GM19324 (cell line): ENCODE results near the gene PTRH1.

Source experiments
- ATAC-seq: cut with Tn5 transposase; IDR thresholded peaks from one replicate; pipeline ENCODE4 v1.9.1; 2021; ENCODE audit warnings: mild to moderate bottlenecking, moderate library complexity; ENCODE audit not compliant: unreplicated experiment, low FRiP score

The PTRH1 gene

DNA sequence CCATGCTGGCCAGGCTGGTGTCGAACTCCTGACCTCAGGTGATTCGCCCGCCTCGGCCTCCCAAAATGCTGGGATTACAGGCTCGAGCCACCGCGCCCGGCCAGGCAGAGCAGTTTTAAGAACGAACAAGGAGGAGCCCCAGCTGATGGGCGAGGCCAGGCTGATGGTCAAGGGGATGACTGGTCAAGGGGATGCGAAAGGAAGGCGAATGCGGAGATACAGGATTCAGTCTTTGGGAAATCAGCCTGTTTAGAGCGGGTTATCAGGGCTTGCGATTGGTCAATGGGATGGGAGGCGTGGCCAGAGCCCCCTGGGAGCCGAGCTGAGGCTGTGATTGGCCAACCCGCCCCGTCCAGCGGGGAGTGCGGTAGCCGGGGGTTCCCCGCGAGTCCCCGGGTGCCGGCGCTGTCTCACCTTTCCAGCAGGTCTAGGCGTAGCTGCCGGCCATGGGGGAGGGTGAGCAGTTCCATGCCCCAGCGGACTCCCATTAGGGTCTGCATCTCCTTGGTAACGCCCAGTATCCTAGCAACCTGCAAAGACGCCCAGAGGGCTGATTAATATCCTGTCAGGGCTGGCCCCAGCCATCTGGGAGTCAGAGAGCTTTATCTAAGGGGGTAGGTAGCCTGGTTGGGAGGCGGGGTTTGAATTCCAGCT is 27.1 kb upstream of the PTRH1 start:
- no peak for ATAC-seq

- ATAC-seq, result no peak
These were observed 26.5 kb upstream of the PTRH1 start for GRCh38 chr9:127741831-127742434.

- no peak for ATAC-seq
These were observed 24.3 kb upstream of the PTRH1 start for GRCh38 chr9:127739614-127740330.

DNA sequence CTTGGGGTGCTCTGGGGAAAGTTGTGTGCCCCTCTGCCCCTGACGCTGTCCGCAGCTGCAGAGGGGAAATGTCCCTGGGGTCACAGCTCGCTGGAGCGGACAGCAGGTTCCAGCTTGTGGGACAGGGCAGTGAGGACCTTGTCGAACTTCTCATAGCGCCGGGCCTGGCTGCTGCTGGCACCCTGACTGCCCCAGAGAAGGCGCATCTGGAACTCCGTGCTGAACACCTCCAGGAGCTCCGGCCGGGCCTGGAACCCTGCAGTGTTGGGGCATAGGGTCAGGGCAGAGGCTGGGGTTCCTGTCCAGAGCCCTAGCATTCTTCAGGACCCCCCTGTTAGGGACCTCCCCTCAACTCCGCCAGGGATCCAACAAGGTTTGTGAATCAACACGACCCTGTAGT is 23.2 kb upstream of the PTRH1 start:
- no peak for ATAC-seq

DNA sequence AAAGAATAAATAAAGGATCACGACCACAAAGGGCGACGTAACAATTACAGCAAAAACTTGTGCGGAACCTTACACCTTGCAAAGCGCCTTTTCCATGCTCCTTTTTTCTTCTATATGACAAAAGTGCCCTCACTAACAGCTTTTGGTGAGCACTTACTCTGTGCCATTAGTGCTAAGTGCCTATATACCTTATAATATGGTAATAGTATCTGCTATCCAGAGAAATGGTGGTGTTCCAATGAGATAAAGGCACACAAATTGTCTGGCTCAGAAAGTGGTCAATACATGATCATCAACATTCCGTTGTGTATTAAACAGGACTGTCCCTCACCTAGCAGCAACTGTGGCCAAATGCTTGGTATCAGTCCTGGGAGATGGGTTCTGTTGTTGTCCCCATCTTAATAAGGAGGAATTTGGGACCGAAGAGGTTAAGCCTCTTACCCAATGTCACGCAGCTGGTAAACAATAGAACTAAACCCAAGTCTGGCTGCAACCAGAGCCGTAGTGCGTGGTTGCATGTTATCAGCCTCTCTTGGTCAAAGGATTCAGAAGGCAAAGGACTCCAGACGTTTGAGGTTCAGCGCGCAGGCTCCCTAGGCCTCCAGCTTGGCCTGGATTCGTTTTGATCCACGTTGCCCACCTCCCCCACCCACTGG is 20.2 kb upstream of the PTRH1 start:
- ATAC-seq, result no peak

GRCh38 chr9:127734747-127735529 is 19.5 kb upstream of the PTRH1 start, which contains the start of gene TOR2A:
Gene TOR2A (minus strand): TSS chr9:127735294. CDS start chr9:127735270, 24 bp downstream.
- peak; percentile 89 for ATAC-seq

- ATAC-seq, result no peak
These were observed 18.8 kb upstream of the PTRH1 start for GRCh38 chr9:127734247-127734746.

- no peak for ATAC-seq
These were observed 18.2 kb upstream of the PTRH1 start for GRCh38 chr9:127733614-127734013.

GRCh38 chr9:127732444-127732843 is 17.0 kb upstream of the PTRH1 start:
- ATAC-seq, result no peak

GRCh38 chr9:127731938-127732337 is 16.5 kb upstream of the PTRH1 start:
- ATAC-seq, result no peak

DNA sequence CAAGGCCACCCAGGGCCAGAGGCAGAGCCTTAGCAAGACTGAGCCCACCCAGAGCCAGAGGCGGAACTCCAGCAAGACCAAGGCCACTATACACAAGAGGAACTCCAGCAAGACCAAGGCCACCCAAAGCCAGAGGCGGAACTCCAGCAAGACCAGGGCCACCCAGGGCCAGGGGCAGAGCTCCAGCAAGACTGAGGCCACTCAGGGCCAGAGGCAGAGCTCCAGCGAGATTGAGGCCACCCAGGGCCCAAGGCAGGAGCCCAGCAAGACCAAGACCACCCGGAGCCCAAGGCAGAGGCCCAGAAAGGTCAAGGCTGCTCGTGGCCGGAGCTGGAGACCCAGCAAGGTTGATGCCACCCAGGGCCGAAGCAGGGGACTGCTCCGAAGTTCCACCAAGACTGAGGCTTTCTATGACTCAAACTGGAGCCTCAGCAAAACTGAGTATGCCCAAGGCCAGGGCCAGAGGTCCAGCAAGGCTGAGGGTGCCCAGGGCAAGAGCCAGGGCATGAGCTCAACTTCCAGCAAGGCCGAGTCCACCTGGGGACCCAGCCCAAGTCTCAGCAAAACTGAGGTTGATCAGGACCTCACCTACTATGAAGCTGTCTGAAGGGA is 15.4 kb upstream of the PTRH1 start:
- no peak for ATAC-seq

GRCh38 chr9:127730262-127730661 is 14.8 kb upstream of the PTRH1 start:
- ATAC-seq, result no peak

GRCh38 chr9:127729522-127730256 is 14.2 kb upstream of the PTRH1 start:
- ATAC-seq, result no peak

DNA sequence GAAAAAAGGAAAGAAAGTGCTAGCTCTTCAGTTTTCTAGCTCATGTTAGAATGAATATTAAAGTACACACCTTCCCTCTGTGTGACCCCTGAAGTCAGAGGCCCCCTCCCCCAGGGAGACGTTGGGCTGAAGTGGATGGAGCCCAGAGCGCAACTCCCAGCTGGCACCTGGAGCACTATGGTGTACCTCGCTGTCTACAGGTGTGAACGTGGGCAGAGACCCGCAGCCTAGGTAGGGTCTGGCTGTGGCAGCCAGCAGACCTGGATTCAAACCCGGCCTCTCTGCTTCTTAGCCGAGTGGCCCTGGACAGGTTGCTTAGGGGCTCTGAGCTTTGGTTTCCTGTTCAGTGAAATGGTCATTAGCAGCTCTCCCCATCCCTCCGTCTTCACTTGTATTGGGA is 13.3 kb upstream of the PTRH1 start:
- no peak for ATAC-seq

DNA sequence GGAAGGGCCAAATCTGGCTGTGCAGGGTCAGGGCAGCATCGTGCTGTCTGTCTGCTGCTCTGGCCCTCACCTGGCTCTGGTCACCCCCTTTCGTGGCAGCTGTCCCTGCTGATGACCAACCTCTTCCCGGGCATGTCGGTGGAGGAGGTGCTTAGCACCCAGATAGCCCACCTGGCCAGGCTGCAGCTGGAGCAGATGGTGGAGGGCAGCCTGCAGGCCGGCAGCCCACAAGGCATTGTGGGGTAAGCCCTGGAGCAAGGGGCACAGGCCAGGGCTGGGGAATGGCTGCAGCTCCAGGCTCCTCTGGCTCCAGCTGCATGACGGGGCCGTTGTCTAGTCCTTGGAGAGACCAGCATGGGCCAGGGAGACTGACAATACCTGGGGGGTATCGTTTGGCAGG is 11.4 kb upstream of the PTRH1 start:
- ATAC-seq, result no peak

- no peak for ATAC-seq
These were observed 8.5 kb upstream of the PTRH1 start for GRCh38 chr9:127724012-127724411.

GRCh38 chr9:127723444-127723843 is 8.0 kb upstream of the PTRH1 start:
- no peak for ATAC-seq

- no peak for ATAC-seq
These were observed 7.5 kb upstream of the PTRH1 start for GRCh38 chr9:127723013-127723412.

- no peak for ATAC-seq
These were observed 6.7 kb upstream of the PTRH1 start for GRCh38 chr9:127722055-127722745.
